Trophoblast cell (in vitro differentiated cells and primary cell): ENCODE measurements around the gene ALKBH5.

Source experiments
- DNase-seq, 2 donors: peaks; one replicate each; pipeline ENCODE4 v3.0.0-alpha.2; 2016
- H2AFZ ChIP-seq: 2 replicates; pipeline ENCODE4 v1.6.1; 2013; ENCODE audit warnings: low read length, moderate library complexity, mild to moderate bottlenecking; ENCODE audit not compliant: insufficient read depth, poor library complexity
- H2AK5ac ChIP-seq: 2 replicates; pipeline ENCODE4 v1.6.1; 2013; ENCODE audit warnings: mild to moderate bottlenecking, low read length
- H2BK120ac ChIP-seq: 2 replicates; pipeline ENCODE4 v1.6.1; 2013; ENCODE audit warnings: low read length, mild to moderate bottlenecking, moderate library complexity; ENCODE audit not compliant: insufficient read depth, poor library complexity
- H2BK12ac ChIP-seq: 2 replicates; pipeline ENCODE4 v1.6.1; 2013; ENCODE audit warnings: mild to moderate bottlenecking, low read length, moderate library complexity
- H2BK5ac ChIP-seq: 2 replicates; pipeline ENCODE4 v1.6.1; 2013; ENCODE audit warnings: low read length, low read depth, moderate library complexity, mild to moderate bottlenecking; ENCODE audit not compliant: poor library complexity
- H3K14ac ChIP-seq: 2 replicates; pipeline ENCODE4 v1.6.1; 2013; ENCODE audit warnings: mild to moderate bottlenecking, low read length
- H3K18ac ChIP-seq: 2 replicates; pipeline ENCODE4 v1.6.1; 2013; ENCODE audit warnings: mild to moderate bottlenecking, low read length
- H3K23ac ChIP-seq: 2 replicates; pipeline ENCODE4 v1.6.1; 2013; ENCODE audit warnings: low read length
- H3K27ac ChIP-seq: 2 replicates; pipeline ENCODE4 v1.5.1; 2013; ENCODE audit warnings: low read depth, mild to moderate bottlenecking, inconsistent platforms, low read length, moderate library complexity
- H3K27me3 ChIP-seq: 2 replicates; pipeline ENCODE4 v1.6.1; 2013; ENCODE audit warnings: inconsistent platforms, mild to moderate bottlenecking, low read length, moderate library complexity; ENCODE audit not compliant: insufficient read depth
- H3K36me3 ChIP-seq, 2 experiments: 1 replicate in 1 of 2; 2 replicates in 1 of 2; pipeline ENCODE4 v1.6.1; 2013; ENCODE audit warnings: low read length in 2 of 2, mild to moderate bottlenecking in 2 of 2, moderate library complexity in 1 of 2; ENCODE audit not compliant: insufficient read depth in 2 of 2, control insufficient read depth in 1 of 2
- H3K4ac ChIP-seq: 2 replicates; pipeline ENCODE4 v1.6.1; 2013; ENCODE audit warnings: low read depth, mild to moderate bottlenecking, low read length, moderate library complexity
- H3K4me1 ChIP-seq, 2 experiments: 1 replicate in 1 of 2; 2 replicates in 1 of 2; pipeline ENCODE4 v1.6.1; 2013; ENCODE audit warnings: low read length in 2 of 2, mild to moderate bottlenecking in 2 of 2, moderate library complexity in 1 of 2; ENCODE audit not compliant: insufficient read depth in 2 of 2, control insufficient read depth in 1 of 2
- H3K4me2 ChIP-seq: 2 replicates; pipeline ENCODE4 v1.6.1; 2013; ENCODE audit warnings: inconsistent platforms, mild to moderate bottlenecking, low read length, moderate library complexity
- H3K4me3 ChIP-seq: 2 replicates; pipeline ENCODE4 v1.5.1; 2013; ENCODE audit warnings: mild to moderate bottlenecking, low read depth, low read length, inconsistent platforms
- H3K79me1 ChIP-seq: one replicate; pipeline ENCODE4 v1.6.1; 2013; ENCODE audit warnings: low read length
- H3K79me2 ChIP-seq: 2 replicates; pipeline ENCODE4 v1.6.1; 2013; ENCODE audit warnings: low read length, mild to moderate bottlenecking; ENCODE audit not compliant: control insufficient read depth, insufficient read depth, poor library complexity
- H3K9ac ChIP-seq: 2 replicates; pipeline ENCODE4 v1.6.1; 2013; ENCODE audit warnings: mild to moderate bottlenecking, low read length
- H3K9me3 ChIP-seq: 2 replicates; pipeline ENCODE4 v1.6.1; 2013; ENCODE audit warnings: low read depth, mild to moderate bottlenecking, control low read depth, inconsistent platforms, low read length; ENCODE audit not compliant: insufficient read depth
- H4K12ac ChIP-seq: 2 replicates; pipeline ENCODE4 v1.6.1; 2013; ENCODE audit warnings: low read depth, mild to moderate bottlenecking, low read length, moderate library complexity
- H4K8ac ChIP-seq: 2 replicates; pipeline ENCODE4 v1.6.1; 2013; ENCODE audit warnings: low read depth, mild to moderate bottlenecking, low read length, moderate library complexity
- H4K91ac ChIP-seq: one replicate; pipeline ENCODE4 v1.6.1; 2013; ENCODE audit warnings: low read depth, mild to moderate bottlenecking, low read length, moderate library complexity
- WGBS: extraction: QIAGEN DNeasy Blood & Tissue Kit; methylation state at CpG from one replicate; pipeline ENCODE4 v1.1.7; 2013; ENCODE audit warnings: missing lambda C conversion rate; ENCODE audit not compliant: insufficient read length, insufficient coverage; ENCODE audit errors: extremely low coverage; 5-methylcytosine and 5-hydroxymethylcytosine counted together

Gene ALKBH5

DNA sequence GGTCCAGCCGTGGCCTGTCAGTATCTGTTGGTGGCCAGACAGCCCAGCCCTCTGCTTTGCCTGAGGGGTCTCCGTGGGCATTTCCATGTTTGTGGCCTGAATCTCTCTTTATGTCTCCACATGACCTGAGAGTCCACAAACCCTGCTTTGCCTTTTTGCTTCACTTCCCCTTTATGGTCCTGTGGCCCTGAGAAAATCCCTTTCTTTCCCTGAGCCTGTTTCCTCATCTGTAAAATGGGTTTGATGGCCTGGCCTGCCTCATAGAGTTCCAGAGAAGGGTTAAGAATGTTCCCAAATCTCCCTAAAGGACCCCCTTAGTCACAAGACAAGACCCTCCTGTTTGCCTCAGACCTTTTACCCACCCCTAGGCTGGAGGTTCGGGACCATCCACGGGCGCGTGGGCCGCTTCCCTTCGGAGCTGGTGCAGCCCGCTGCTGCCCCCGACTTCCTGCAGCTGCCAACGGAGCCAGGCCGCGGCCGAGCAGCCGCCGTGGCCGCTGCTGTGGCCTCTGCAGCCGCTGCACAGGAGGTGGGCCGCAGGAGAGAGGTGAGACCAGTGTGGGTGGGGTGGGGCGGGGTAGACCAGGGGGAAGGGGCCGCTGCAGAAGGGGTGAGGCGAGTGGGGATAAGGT lies 26.2 kb upstream of the ALKBH5 start:
- no CpG with 5 or more reads among the region's 22 CpGs for WGBS
- H4K8ac ChIP-seq: peak overlapping the region; percentile 15

GRCh38 chr17:18158022-18158600 lies 25.5 kb upstream of the ALKBH5 start:
- no peaks in the 10 kb centered on the region for H3K79me2 ChIP-seq
- peak overlapping the region; percentile 41 for H3K4ac ChIP-seq
- peak overlapping the region; percentile 77 for H4K8ac ChIP-seq
- H3K4me3 ChIP-seq: peak overlapping the region; percentile 64
- peak overlapping the region; percentile 34 for H4K12ac ChIP-seq
- peak overlapping the region; percentile 56 for H2AK5ac ChIP-seq
- peaks cover 5% of the 10 kb centered on the region for H3K79me1 ChIP-seq
- no peak overlapping the region for H2BK5ac ChIP-seq
- H2BK120ac ChIP-seq: no peak overlapping the region
- peaks cover 6 to 8% of the 10 kb centered on the region in 2 experiments for H3K4me1 ChIP-seq
- peak overlapping the region; percentile 30 for H3K14ac ChIP-seq
- H4K91ac ChIP-seq: peak overlapping the region; percentile 67
- peak overlapping the region; percentile 59 for H3K4me2 ChIP-seq
- DNase-seq: peak; percentile 86 to 92
- H3K9me3 ChIP-seq: no peaks in the 10 kb centered on the region
- H3K9ac ChIP-seq: no peak overlapping the region
- peak overlapping the region; percentile 3 for H2BK12ac ChIP-seq
- peak overlapping the region; percentile 66 for H3K18ac ChIP-seq
- no peak overlapping the region for H3K23ac ChIP-seq
- WGBS: no CpG with 5 or more reads among the region's 26 CpGs
- no peak overlapping the region for H3K27ac ChIP-seq
- peak overlapping the region; percentile 72 for H2AFZ ChIP-seq
- H3K36me3 ChIP-seq: no peaks in the 10 kb centered on the region
- no peaks in the 10 kb centered on the region for H3K27me3 ChIP-seq

More for the DNA sequence above, 26.2 kb upstream of the ALKBH5 start:
- Histone ChIP-seq H3K4me2 (peak overlapping the region; percentile 13), H3K4ac (no peak overlapping the region), H3K27me3 (no peaks in the 10 kb centered on the region), H3K23ac (no peak overlapping the region), H4K12ac (no peak overlapping the region), H3K4me3 (no peak overlapping the region), H3K79me1 (peaks cover 6% of the 10 kb centered on the region), H3K14ac (no peak overlapping the region), H3K18ac (no peak overlapping the region), H2BK5ac (no peak overlapping the region), H3K4me1 (peaks cover 7 to 8% of the 10 kb centered on the region in 2 experiments), H3K79me2 (no peaks in the 10 kb centered on the region), H3K9ac (no peak overlapping the region), H3K27ac (no peak overlapping the region), H2AK5ac (no peak overlapping the region), H2BK12ac (no peak overlapping the region), H2BK120ac (no peak overlapping the region), H3K9me3 (no peaks in the 10 kb centered on the region), H2AFZ (peak overlapping the region; percentile 72), H3K36me3 (no peaks in the 10 kb centered on the region), H4K91ac (peak overlapping the region; percentile 30)
- DNase-seq: no peak

DNA sequence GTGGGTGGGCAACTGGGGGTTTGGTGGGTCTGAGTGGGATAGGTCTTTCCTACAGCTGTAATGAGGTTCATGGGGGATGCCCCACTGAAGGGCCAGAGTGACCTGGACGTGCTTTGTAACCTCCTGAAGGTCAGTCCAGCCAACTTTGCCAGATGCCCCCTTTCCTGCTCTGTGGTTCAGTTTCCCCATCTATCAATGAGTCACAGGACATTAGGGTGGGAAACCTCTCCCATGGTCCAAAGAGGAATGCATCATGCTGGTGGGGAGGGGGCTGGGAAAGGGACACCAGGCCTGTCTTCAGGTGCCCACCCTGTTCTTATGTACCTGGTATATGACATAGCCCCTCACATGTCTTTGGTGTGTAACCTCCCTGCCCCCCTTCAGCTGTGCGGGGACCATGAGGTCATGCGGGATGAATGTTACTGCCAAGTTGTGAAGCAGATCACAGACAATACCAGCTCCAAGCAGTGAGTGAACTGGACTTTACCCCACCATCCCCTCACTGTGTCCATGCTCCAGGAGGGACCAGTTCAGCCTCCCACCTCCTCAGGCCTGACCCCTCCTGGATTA lies 24.0 kb upstream of the ALKBH5 start:
- H3K18ac ChIP-seq: no peak overlapping the region
- H4K8ac ChIP-seq: no peak overlapping the region
- no peak overlapping the region for H2AK5ac ChIP-seq
- H3K79me1 ChIP-seq: peaks cover 4% of the 10 kb centered on the region
- H3K36me3 ChIP-seq: no peaks in the 10 kb centered on the region
- H3K9me3 ChIP-seq: no peaks in the 10 kb centered on the region
- DNase-seq: no peak
- no peak overlapping the region for H4K12ac ChIP-seq
- H3K4me1 ChIP-seq: peaks cover 3 to 6% of the 10 kb centered on the region in 2 experiments
- H3K79me2 ChIP-seq: no peaks in the 10 kb centered on the region
- no peaks in the 10 kb centered on the region for H3K27me3 ChIP-seq
- H3K4ac ChIP-seq: no peak overlapping the region
- no peak overlapping the region for H3K27ac ChIP-seq
- H3K14ac ChIP-seq: no peak overlapping the region
- no peak overlapping the region for H2BK5ac ChIP-seq
- H2BK12ac ChIP-seq: no peak overlapping the region
- H3K9ac ChIP-seq: no peak overlapping the region
- no peak overlapping the region for H2AFZ ChIP-seq
- H3K4me3 ChIP-seq: no peak overlapping the region
- no peak overlapping the region for H2BK120ac ChIP-seq
- H3K23ac ChIP-seq: no peak overlapping the region
- WGBS: no CpG with 5 or more reads among the region's 3 CpGs
- H3K4me2 ChIP-seq: no peak overlapping the region
- no peak overlapping the region for H4K91ac ChIP-seq

DNA sequence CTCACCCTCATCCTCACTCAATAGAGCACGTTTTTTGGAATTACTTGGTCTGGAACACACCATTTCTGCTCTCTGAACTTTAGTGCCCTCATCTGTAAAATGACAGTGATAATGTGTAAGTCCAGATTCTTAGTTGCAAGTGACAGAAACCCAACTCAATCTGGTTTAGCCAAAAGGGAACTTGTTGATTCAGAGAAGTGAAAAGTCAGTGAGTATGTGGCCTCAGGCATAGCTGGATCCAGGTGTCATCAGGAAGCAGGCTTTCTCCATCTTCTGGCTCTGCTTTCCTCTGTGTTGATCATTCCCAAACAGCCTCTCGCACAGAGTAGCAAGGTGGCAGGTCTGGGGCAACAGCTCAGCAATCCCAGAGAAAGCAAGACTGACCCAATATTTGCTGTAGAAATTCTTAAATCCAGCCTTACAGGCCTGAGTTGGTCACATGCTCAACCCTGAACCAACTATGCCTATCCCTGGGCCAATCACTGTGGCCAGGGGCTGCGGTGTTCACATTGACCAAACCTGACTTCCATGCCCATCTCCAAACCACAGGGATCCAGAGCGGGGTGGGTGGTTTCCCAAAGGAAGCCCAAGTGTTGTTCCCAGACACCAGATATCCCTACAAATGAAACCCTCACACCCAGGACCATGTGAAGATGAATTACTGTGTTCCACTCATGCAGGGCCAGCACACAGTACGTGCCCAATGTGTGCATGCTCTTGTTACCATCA lies 23.3 kb upstream of the ALKBH5 start:
- Histone ChIP-seq H3K9ac (no peak overlapping the region), H4K91ac (no peak overlapping the region), H3K4me3 (no peak overlapping the region), H3K4me2 (no peak overlapping the region), H3K36me3 (no peaks in the 10 kb centered on the region), H2AFZ (no peak overlapping the region), H3K4me1 (peaks cover 3 to 6% of the 10 kb centered on the region in 2 experiments), H3K4ac (no peak overlapping the region), H3K18ac (no peak overlapping the region), H2AK5ac (no peak overlapping the region), H2BK12ac (no peak overlapping the region), H4K12ac (no peak overlapping the region), H3K14ac (no peak overlapping the region), H2BK120ac (no peak overlapping the region), H3K23ac (no peak overlapping the region), H3K9me3 (no peaks in the 10 kb centered on the region), H3K27me3 (no peaks in the 10 kb centered on the region), H3K79me1 (peaks cover 4% of the 10 kb centered on the region), H3K27ac (no peak overlapping the region), H4K8ac (no peak overlapping the region), H3K79me2 (no peaks in the 10 kb centered on the region), H2BK5ac (no peak overlapping the region)
- WGBS: no CpG with 5 or more reads among the region's 5 CpGs
- DNase-seq: peak in 1 of 2 donors; percentile 14
